ENCODE results near the gene BDKRB2. TPM values are rescaled to one million over a fixed set of nuclear protein-coding genes. Genes with fewer than 3 reads are reported as not detected.

Gene BDKRB2
- polyA plus RNA-seq, 3 donors, result 3.0 to 3.7 (median 3.0) TPM

DNA sequence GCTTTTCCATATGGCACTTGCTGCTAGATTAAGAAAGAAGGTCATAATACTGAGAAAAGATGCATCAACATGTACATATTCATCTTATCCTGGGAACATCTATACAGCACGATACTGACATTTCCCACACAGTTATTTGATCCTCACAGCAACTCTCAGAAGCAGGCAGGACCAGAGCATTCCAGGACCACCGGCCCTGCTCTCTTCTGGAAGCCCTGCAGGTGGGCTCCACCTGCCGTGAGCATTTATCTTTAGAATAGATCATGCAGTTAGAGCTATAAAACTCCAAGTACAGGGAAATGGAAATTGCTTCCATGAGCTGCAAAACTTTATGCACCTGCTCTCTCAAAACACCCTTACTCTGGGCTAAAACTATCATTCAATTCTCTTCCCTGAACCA is 45.8 kb downstream of the BDKRB2 start:
- no peak for DNase-seq

DNA sequence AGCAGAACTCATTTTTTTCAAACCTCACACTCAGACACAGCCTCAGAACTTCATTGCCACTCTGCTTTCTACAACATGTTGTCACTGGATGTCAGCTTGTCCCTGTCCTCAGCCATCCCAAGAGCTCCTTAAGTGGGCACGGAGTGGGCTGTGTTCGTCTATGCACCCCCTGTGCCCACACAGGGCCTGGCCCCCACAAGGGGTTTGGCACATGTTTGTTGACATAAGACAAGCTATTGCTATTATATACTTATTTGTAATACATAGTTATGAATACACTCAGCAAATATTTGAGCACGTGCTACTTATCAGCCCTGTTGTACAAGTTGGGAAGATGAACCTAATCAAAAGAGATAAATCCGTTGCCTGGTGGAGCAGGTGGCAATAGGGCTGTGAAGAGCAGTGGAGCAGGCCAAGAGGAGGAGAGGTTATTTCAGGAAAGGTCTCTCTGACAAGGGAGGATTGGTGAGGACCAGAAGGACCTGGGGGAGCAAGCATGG is 47.1 kb downstream of the BDKRB2 start:
- no peak for DNase-seq

DNA sequence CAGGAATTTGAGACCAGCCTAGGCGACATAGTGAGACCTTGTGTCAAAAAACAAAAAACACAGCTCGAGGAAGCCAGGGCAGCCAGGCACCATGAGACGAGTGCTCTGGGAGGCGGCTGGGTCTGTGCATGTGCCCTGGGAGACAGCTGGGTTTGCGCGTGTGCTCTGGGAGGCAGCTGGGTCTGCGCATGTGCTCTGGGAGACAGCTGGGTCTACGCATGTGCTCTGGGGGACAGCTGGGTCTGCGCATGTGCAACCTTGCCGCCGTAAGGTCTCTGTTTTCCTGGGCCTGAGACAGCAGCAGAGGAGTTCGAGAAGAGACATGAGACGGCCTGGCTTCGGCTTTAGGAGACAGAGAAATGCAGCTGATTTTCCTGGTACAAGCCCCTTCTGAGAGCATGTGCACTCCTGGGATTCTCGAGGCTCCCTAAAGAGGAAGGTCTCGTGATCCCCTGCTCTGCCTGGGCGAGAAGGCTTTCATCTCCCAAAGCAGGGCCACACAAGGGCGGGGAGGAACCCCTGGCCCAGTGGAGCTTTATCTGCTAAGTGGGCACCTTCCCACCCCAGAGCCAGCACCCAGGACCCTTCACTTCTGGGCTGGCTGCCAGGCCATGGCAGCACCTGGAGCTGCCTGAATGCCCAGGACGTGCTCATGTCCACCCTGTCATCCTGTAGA is 47.8 kb downstream of the BDKRB2 start:
- no peak for DNase-seq

DNA sequence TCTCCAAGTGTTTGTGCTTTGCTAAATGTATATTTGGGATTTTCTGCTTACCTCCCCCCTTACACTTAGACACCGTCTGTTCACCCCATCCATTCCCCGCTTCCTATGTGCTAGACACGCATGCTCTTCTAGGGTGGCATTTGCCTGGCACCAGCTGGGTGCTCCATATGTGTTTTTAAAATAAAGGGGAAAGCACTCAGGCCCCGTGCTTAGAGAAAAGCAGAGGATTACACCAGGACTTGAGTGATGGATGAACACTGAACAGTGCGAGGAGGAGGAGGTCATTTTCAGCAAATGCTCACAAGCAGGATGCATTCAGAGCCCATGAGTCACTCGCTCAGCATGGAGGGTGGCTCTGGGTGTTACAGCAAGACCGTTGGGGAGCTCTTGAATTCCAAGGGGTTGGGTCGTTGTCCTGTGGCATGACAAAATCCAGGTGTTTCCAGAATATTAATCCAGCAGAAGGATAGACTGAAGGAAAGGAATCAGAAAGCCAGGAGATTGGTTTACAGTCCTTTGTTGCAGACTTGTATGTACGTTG is 48.4 kb downstream of the BDKRB2 start:
- no peak for DNase-seq

DNA sequence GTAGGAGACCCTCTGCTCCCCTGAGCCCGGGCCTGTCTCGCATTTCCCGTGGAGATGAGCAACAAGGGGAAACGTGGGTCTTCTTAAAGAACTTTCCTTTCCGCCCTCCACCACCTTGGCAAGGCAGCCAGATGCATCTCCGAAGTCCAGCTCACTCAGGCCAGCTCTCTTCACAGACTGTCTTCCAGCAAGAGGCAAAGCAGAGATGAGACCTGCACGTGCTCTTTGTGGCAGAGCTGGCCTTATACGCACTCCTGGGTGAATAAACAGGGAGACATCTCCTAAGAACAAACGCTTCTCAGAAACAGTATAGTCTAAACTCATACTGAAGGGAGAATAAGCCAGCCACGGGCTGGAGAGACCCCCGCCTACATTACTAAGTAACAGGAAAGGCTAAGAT is 50.0 kb downstream of the BDKRB2 start:
- DNase-seq, result no peak

DNA sequence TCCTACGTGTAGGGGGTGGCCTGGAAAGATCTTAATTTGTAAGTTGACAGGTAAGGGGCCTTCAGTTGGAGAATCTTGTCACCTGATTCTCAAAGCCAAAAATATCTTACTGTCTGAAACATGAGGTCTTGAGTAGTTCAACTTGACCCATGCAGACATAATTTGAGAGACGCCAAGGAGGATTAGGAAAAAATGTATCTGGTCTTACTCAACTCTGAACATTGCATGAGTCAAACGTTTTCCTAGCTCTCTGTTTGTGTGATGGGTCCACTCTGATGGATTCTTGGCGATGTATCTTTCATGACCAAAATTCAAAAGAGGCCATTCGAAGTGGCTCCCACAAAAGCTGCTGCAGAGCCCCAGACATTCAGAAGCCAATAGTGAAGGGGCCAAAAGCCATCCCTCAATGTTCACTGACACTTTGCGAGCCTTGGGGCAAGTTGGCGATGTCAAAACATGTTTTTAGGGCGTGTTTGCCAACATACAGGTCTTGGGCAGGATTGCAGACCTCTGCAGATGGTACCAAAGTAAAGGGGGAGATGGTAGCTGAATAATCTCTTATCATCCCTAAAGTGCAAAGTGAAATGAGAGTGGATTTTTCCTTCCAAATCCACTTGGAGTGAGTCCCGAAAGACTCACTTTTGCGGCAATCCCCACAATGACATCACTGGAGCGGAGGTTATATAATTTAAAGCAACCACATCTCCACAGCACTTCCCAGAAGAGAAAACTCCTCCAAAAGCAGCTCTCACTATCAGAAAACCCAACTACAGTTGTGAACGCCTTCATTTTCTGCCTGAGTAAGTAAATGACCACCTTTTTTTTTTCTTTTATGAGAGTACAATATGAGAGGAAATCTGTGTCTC is 51.1 kb downstream of the BDKRB2 start, which contains the start of gene BDKRB1:
BDKRB1 (plus strand) TSS at position 710 of the 866 bp plus-strand sequence. CDS start 7,473 bp downstream, outside the sequence.
- no peak for DNase-seq

DNA sequence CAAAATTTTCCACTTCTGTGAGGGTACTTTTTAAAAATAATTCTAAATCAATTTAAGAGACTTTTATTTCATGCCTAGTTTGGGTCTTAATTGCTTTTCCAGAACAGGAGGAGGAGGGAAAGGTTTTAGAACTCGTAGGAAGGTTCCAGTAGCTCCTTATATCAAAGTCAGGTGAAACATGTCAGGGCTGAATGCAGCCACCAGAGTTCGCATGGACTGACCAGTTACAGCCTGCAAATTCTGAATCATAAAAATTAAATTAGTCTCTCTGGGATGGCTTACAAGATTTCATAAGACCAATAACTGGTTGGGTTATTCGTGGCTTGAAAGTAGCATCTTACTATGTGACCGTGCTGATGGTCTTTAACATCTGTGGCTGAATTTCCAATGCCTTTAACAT is 51.8 kb downstream of the BDKRB2 start:
- DNase-seq, result no peak

DNA sequence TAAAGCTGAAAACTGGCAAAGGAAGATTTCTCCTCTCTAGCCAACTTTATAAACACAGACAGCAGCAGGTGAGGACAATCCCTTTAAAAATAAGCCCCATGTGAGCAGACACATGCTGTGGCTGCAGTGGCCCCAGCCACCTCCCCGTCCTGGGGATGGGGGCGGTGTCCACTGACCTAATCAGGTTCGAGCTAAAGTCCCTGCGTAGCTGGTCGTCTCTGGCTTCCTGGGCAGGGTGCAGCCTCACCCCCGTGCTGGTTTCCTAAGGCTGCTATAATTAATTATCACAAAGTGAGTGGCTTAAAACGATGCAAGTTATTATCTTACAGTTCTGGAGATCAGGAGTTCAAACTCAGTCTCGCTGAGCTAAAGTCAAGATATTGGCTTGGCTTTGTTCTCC is 52.4 kb downstream of the BDKRB2 start:
- no peak for DNase-seq

DNA sequence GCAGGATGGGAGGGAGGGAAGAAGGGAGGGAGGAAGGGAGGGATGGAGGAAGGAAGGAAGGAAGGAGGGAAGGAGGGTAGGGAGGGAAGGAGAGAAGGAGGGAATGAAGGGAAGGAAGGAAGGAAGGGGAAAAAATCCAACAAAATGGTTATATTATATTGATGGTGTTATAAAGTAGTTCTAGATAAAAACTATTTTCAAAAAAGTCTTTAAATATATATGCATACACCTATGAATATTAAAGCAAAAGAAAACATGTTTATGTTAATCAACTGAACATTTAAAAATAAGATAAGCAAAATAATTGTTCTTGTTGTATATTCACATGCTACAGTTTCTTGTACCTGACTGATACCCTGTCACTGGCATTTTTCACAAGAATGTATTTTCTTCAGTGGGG is 53.3 kb downstream of the BDKRB2 start:
- DNase-seq, result no peak

DNA sequence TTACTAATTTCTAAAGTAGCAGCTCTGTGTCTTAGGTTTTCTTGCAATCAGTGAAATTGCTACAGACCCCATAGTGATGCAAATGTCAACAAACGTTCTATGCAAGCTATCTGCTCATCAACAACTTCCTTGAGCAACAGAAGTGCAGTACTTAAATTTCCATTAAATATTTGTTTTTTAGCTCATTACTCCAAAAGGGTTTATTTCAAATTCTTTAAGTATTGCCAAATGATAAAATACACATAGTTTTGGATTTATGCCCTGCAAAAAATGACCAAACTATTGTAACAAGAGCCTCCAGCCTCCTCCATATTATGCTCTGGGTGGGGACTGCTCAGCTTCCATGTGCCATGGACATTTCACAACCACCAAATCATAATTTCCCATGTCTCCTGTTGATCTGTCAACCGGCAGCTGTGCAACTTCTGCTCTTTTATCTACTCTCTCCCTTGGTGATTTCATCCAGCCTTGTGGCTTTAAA is 55.7 kb downstream of the BDKRB2 start:
- no peak for DNase-seq

DNA sequence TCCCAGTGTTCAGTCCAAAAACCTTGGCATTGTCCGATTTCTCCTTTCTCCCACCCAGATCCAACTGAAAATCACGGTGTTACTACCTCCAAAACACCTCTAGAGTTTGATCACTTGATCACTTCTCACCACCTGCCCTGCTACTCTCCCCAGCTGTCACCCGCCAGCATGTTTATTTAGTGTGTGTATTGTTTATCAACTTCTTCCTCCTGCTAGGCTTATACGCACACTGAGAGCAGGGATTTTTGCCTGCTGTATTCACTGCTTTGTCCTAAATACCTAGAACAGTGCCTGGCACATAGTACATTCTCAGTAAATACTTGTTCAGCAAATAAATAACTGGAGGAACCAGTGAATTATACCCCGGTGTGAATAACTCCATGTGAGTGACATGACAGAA is 56.4 kb downstream of the BDKRB2 start:
- DNase-seq, result no peak

DNA sequence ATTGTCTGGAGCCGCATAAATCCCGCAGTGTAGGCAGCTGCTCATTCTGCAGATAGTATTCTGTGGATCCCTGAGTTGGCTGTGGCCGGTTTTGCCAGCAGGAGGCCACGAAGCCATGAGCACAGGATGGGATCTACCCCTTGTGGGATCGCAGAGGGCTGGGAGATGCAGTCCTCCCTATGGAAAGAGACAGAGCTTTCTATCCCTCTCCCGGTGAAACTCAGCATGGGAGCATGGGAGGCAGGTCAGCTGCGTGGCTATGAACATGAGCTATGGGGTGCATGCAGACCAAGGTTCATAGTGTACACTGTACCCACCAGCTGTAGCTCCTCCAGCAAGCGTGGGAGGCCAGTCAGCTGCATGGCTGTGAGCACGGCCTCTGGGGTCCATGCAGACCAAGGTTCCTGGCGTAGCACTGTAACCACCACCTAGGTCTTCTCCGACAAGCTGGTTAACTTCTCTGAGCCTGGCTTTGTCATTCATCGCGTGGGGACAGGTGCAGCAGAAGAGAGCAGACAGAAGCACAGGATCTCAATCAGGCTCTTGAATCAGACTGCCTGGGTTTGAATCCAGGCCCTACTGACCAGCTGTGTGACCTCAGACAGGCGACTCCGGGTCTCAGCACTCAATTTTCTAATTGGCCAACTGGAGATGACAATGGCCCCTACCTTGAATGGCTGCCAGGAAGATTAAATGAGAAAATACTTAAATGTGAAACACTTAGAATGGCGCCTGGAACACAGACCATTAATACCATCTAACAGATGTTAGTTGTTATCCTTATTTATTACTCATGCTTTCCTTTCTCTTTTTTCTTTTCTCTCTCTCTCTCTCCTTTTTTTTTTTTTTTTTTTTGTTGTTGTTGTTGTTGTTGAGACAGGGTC is 57.4 kb downstream of the BDKRB2 start:
- DNase-seq, result no peak

DNA sequence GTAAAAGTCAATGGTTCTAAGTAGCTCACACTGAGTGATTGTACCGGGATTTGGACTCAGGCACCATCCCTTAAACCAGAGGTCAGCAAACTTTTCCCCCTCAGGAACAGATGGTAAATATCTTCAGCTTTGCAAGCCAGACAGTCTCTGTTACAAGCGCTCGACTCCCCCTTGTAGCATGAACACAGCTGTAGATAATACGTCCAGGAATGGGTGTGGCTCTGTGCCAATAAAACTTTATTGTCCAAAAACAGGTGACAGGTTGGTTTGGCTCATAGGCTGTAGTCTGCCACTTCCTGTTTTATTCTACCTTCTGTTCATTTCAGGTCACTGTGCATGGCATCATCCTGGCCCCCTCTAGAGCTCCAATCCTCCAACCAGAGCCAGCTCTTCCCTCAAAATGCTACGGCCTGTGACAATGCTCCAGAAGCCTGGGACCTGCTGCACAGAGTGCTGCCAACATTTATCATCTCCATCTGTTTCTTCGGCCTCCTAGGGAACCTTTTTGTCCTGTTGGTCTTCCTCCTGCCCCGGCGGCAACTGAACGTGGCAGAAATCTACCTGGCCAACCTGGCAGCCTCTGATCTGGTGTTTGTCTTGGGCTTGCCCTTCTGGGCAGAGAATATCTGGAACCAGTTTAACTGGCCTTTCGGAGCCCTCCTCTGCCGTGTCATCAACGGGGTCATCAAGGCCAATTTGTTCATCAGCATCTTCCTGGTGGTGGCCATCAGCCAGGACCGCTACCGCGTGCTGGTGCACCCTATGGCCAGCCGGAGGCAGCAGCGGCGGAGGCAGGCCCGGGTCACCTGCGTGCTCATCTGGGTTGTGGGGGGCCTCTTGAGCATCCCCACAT is 58.9 kb downstream of the BDKRB2 start:
- DNase-seq, result no peak

DNA sequence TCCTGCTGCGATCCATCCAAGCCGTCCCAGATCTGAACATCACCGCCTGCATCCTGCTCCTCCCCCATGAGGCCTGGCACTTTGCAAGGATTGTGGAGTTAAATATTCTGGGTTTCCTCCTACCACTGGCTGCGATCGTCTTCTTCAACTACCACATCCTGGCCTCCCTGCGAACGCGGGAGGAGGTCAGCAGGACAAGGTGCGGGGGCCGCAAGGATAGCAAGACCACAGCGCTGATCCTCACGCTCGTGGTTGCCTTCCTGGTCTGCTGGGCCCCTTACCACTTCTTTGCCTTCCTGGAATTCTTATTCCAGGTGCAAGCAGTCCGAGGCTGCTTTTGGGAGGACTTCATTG is 59.5 kb downstream of the BDKRB2 start:
- no peak for DNase-seq

DNA sequence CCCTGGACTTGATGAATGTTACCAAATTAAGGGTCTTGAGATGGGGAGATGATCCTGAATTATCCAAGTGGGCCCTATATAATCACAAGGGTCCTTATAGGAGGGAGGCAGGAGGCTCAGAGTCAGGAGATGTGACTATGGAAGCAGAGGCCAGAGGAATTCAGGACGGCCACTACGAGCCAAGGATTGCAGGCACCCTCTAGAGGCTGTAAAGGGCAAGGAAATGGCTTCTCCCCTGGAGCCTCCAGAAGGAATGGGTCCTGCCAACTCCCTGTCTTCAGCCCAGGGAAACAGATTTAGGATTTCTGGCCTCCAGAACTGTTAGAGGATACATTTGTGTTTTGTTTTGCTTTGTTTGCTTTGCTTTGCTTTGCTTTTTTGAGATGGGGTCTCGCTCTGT is 60.2 kb downstream of the BDKRB2 start:
- no peak for DNase-seq

DNA sequence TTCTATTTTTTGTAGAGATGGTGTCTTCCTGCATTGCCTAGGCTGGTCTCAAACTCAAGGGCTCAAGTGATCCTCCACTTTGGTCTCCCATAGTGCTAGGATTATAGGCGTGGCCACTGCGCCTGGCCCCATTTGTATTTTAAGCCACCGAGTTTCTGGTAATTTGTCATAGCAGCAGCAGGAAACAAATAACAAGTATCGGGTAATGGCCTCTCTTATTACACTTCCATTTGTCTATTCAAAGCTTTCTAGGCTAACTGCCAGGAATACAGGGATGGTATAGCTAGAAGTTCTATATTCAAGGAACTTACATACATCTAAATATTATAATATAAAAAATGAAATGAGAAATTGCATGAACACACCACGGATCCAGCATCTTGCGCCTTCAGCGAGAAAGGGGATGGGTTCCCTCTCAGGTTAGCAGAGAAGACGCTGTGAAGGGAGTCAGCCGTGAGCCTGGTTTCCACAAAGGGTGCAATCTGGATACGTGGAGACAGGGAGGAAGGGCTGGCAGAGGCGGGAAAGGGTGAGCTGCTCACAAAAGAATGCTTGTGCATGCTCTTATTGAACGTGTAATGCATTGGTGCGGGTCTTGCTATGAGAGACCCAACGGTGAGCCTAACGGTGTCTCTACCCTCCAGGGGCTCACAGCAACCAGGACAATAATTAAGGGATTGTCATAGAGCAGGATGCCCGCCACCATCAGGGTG is 60.9 kb downstream of the BDKRB2 start:
- no peak for DNase-seq

DNA sequence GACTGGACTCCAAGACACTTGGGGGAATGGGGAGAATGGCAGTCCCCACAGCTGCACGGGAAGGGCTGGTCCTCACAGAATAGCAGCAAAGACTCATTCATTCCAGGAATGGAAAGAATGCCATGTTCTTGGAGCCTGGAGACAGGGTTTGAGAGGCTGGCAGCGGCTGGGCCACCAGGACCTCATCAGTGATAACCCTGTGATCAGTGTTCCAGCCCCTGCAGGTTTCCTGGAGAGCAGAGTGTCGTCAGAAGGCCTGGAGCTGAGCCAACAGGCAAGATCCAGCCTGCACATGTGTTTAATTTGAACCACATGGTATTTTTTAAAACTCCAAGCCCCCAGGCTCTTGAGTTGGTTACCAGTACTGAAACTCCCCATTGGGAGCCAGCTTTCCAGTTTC is 62.7 kb downstream of the BDKRB2 start:
- no peak for DNase-seq

DNA sequence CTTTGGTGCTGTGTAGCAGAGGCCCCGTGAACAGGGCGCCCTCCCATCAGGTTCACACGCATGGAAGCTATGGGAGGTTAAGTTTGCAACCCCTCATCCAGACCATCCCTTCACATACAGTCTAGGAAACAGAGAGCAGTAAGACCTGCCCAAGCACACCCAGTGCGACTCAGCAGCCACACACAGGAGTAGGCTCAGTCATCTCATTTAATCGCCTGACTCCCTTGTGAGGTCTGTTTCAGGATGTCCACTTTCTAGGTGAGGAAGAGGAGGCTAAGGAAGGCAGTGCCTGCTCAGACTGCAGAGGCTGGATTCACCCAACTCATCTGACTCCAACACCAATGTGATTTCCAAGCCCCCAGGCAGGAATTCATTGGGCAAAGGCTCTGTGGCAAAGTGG is 63.3 kb downstream of the BDKRB2 start:
- no peak for DNase-seq

DNA sequence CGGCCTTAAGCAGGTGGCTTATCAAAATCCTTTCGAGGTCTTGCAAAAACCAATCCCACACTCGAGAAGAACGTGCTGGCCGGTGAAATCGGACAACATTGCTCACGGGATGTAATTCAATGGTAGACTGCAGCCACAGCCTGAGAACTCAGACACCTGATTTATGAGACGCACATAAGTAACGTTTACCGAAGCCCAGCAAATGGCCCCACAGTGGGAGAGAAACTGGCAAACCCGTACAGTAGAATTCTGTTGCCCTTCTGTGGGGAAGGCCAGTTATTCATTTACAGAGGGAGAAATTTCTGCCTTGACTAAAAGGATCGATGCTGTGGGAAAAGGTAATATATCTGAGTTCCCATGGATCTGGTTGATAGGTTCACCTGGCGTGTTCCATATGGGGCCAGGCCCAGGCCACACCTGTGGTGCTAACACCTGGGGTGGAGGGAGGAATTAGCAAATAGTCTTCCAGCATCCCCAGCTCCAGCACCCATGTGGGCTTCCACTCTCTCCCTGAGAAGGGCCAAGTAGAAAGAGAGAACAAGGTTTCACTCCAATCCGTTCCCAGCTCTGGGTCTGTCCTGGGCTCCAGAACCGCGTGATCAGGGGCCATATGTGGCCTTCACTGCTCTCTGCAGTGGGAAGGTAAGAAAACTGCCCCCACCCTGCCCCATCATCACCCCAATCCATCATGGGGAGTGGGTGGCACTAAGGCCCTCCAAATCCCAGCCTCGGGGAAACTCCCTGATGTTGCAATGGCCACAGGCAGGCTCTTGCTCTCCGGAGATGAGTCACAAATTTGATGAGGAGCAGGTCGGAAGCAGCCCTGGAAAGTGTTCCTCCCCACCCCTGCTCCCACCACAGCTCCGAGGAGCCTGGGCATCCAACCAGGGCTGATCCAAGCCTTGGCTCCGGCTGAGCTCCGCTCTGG is 64.1 kb downstream of the BDKRB2 start:
- DNase-seq, result peak; percentile 27
